ENCODE results near the gene AGPAT1.
"Not testable (repeated sequence)": the region's sequence is repeated elsewhere in the genome, so short reads cannot be mapped to it uniquely, and the experiment has no call there.

AGPAT1 gene, protein sequence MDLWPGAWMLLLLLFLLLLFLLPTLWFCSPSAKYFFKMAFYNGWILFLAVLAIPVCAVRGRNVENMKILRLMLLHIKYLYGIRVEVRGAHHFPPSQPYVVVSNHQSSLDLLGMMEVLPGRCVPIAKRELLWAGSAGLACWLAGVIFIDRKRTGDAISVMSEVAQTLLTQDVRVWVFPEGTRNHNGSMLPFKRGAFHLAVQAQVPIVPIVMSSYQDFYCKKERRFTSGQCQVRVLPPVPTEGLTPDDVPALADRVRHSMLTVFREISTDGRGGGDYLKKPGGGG

DNA sequence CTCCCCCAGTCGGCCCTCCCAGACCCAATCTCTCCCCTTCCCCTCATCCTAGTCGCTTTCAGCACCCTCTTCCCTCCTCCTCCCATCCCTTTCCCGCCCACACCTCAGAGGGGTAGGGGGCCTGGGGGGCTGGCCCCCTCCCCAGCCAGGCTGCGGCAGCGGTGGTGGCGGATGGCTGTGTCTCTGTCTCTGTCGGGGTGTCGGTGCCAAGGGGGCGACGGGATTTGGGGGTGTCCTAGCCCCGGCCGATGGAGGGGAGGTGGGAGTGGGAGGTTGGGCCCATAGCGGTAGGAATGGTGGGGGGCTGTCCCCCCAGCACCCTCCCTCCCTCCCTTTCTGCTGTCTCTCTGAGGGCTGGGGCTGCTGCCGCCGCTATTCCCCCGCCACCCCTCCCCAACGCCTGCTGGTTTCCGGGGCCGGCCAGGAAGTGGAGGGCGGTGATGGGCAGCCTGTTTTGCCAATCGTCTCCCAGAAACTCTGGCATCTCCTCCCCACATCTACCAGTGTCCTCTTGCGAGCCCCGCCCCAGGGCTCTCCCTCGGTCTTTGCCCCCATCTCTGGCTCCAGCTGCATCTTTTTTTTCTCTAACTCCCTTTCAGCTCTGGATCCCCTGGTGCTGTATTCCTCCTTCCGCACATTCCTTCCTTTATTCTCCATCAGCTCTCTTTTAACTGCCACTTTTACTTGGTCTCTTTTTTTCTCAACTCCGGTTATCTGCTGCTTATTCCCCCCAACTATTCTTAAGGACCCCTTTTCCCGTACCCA, at the start of gene AGPAT1:
AGPAT1 (minus strand) TSS at position 374 of the 765 bp plus-strand sequence. CDS start 4,588 bp downstream, outside the sequence.
- peak within 1 kb of the TSS; percentile 83 for H3K4me3 Mint-ChIP-seq
- H3K27ac Mint-ChIP-seq, result peak within 1 kb of the TSS; percentile 91
- H3K9me3 Mint-ChIP-seq, result no peaks in the 10 kb centered on the region
- peak; percentile 91 to 99 for DNase-seq (ENCODE audit: low spot score in 2 of 2)
- H3K4me1 Mint-ChIP-seq, result peaks cover 68% of the 10 kb centered on the region
- peaks cover 35% of the 10 kb centered on the region for H3K36me3 Mint-ChIP-seq
- peak; percentile 69 for ATAC-seq

DNA sequence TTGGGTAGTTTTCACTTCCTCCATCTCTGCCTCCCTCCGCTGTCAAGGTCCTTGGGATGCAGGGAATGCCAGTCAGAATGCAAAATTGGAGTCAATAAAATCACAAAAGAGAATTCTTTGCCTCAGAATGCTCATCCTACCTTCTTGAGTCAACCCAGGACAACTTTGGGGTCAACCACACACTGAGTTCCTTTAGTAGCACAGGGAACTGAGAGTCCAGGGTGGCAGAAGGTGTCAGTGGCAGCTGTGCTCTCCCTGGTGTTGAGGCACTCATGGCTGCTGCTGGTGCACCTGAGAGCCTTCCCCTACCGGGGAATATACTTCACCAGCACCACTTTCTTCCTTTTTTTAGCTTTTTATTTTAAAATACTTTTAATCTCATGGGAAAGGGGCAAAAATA, 48.8 kb upstream of the AGPAT1 start:
- DNase-seq (ENCODE audit: low spot score in 2 of 2) (no peak), ATAC-seq (no peak)
- Mint-ChIP-seq H3K36me3 (no peaks in the 10 kb centered on the region), H3K27ac (no peak overlapping the region), H3K9me3 (no peaks in the 10 kb centered on the region), H3K4me3 (no peak overlapping the region), H3K4me1 (peaks cover 7% of the 10 kb centered on the region)

DNA sequence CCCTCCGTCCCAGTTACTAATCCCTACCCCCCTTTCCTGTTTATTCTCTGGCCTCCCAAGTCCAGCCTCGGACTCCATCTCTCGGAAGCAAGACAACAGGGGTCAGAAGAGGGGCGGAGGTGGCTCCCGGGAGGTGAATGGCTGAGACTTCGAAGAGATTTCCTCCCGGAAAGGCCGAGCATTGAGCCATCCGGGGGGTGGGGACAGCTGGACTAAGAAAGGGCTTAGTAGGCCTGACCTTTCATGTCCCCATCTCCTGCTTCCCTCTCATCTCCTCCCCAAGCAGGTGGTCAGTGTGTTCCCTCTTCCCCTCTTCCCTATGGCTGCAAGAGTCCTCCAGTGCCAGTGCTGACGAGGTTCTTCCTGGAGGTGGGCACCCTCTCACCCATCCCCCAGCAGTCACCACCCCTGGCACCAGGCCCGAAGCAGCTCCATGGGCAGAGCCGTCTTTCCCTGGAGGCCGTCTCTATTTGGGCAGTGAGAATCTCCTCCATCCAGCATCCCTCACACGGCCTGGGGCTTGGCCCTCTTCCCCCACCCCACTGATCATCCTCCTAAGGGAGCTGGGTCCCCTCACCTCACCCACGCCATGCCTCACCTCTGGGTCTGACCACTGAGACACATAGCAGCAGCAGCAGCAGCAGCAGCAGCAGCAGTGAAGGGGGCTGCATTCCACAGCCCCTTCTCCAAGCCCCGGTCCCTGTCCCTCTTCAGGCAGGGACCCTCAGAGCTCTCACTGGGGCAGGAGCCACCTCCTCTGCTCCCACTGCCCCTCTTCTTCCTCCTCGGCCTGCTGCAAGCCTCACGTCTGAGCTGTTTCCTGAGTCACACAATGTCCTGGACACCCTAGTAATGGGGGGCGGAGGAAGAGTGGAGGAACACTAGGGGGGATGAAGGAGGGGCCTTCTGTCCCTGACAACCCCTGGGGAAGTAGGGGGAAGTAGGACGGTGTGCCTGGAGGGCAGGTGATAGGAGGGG, 47.7 kb upstream of the AGPAT1 start, which contains the start of gene NOTCH4:
NOTCH4 (minus strand) TSS at position 810 of the 978 bp plus-strand sequence; CDS start at position 671, 139 bp downstream.
- Mint-ChIP-seq H3K36me3 (no peaks in the 10 kb centered on the region), H3K4me1 (peaks cover 7% of the 10 kb centered on the region), H3K9me3 (no peaks in the 10 kb centered on the region), H3K4me3 (no peak within 1 kb of the TSS), H3K27ac (peak within 1 kb of the TSS; percentile 82)
- DNase-seq (ENCODE audit: low spot score in 2 of 2) (no peak), ATAC-seq (no peak)

DNA sequence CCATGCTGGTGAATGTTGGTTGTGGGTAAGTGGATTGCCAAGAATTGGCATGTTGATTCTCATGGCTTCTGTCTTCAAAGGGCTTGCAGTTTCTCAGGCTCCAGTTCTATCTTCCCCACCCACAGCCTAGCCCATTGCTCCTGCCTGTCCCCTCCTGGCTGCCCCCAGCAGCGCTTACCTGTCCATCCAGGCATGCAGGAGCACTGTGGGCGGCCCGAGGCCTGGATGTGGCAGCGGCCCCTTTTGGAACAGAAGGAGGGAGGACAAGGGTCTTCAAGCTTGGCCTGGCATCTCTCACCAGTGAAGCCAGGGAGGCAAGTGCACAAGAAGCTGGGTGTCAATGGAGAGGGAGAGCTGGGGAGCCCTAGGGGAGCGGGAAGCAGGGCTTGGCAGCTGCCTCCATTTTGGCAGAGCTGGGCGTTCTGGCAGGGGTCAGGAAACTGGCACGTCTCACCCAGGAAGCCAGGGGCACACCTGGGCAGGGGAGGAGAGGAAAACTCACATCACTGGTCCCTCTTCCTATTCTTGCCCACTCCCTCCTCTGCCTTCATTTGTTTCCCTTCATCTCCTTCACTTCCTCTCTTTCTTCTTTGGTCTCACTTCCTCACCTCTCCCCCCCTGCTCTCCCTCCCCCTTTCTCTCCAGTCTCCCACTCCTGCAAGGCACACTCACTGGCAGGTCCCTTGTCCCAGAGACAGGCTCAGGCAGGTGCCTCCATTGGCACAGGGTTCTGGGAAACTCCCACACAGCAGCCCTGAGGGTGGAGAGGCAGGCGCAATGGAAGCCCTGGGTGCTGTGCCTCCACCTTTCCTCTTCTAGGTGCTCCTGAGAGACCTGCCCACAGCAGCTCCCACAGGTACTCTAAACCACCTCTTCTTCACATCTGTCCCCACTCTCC, 46.7 kb upstream of the AGPAT1 start:
- H3K4me1 Mint-ChIP-seq, result peaks cover 7% of the 10 kb centered on the region
- H3K4me3 Mint-ChIP-seq, result no peak overlapping the region

DNA sequence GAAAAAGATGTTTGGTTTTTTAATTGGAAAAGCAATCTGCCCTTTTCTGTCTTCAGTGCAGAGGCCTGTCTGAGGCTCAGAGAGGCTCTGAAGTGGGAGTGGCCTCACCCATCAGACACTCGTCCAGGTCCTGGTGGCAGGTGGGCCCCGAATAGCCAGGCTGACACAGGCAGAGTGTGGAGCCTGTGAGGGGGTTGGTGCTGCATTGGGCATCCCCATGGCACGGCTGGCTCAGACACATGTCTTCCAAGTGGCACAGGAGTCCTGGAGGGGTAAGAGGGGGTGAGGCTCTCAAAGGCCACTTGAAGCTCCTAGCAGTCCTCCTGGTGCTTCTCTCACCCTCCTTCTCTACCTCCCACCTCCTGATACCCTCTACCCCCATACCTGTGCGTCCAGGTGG, 44.1 kb upstream of the AGPAT1 start:
- Mint-ChIP-seq H3K9me3 (no peaks in the 10 kb centered on the region), H3K27ac (peak overlapping the region; percentile 58), H3K36me3 (no peaks in the 10 kb centered on the region), H3K4me1 (peaks cover 7% of the 10 kb centered on the region), H3K4me3 (no peak overlapping the region)
- DNase-seq (ENCODE audit: low spot score in 2 of 2) (no peak), ATAC-seq (no peak)

More for the DNA sequence above, 46.7 kb upstream of the AGPAT1 start:
- Mint-ChIP-seq H3K36me3 (no peaks in the 10 kb centered on the region), H3K27ac (no peak overlapping the region), H3K9me3 (no peaks in the 10 kb centered on the region)
- no peak for ATAC-seq
- DNase-seq (ENCODE audit: low spot score in 2 of 2), result no peak

DNA sequence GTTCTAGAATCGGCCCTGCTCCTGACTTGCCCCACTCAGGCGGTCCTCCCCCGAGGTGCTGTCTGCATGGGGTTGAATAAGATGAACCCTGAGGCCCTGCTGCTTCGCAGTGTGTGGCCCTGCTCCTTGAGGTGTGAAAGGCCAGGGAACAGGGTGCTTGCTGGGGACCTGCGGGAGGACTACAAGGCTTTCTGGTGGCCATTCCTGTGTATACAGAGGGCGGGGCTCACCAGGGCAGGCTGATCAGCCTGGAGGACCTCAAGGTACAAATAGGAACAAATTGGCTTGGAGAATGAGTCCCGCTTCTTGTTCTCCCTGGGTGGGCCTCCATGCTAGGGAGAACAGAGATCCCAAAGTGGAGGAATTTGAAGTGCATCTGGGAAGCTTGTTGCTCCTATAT, 42.3 kb upstream of the AGPAT1 start:
- Mint-ChIP-seq H3K4me1 (no peaks in the 10 kb centered on the region), H3K27ac (no peak overlapping the region), H3K9me3 (no peaks in the 10 kb centered on the region), H3K36me3 (no peaks in the 10 kb centered on the region), H3K4me3 (no peak overlapping the region)
- no peak for DNase-seq (ENCODE audit: low spot score in 2 of 2)
- ATAC-seq, result no peak

DNA sequence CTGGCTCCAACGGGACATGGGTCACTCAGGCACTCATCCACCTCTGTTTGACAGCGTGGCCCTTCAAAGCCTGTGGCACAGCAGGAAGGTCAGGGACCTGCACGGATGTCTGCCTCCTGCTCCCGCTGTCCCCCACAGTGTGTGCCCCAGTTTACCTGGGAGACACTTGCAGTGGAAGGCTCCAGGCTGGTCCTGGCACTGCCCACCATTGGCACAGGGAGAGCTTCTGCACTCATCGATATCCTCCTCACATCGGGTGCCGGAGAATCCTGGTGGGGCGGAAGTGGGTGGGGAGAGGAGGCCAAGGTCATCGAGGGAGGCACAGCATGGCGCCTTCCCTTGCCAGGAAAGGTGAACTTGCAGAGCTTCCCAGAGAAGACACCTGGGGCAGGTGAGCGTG, 41.1 kb upstream of the AGPAT1 start:
- Mint-ChIP-seq H3K9me3 (no peaks in the 10 kb centered on the region), H3K4me3 (no peak overlapping the region), H3K27ac (no peak overlapping the region), H3K36me3 (no peaks in the 10 kb centered on the region), H3K4me1 (no peaks in the 10 kb centered on the region)
- DNase-seq (ENCODE audit: low spot score in 2 of 2) (no peak), ATAC-seq (no peak)

DNA sequence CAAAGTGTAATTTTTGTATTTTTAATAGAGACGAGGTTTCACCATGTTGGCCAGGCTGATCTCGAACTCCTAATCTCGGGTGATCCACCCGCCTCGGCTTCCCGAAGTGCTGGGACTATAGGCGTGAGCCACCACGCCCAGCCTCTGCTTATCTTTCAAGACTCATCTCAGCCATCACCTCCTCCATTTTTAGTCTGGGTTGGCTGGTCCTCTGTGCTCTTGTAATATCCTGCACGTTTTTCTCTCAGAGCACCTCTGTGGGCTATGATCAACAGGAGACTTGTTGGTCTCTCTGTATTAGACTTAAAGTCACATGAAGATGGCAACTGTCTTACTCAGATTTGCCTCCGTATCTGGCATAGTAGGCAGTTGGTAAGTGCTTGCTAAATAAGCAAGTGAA, 40.4 kb upstream of the AGPAT1 start:
- Mint-ChIP-seq H3K36me3 (no peaks in the 10 kb centered on the region), H3K27ac (no peak overlapping the region), H3K9me3 (no peaks in the 10 kb centered on the region), H3K4me1 (no peaks in the 10 kb centered on the region), H3K4me3 (no peak overlapping the region)
- ATAC-seq (no peak), DNase-seq (ENCODE audit: low spot score in 2 of 2) (no peak)

DNA sequence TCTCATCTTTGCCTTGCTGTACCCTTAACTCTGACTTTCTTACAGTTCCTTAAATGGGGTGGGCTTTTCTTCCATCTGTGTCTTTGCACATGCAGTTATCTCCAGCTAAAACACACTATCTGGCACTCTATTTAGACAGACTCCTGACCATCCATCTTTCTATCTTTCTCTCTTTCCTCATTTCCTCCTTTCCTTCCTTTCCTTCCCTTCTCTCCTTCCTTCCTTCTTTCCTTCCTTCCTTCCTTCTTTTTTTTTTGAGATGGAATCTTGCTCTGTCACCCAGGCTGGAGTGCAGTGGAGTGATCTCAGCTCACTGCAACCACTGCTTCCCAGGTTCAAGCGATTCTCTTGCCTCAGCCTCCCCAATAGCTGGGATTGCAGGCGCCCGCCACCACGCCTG, 39.7 kb upstream of the AGPAT1 start:
- Mint-ChIP-seq H3K27ac (no peak overlapping the region), H3K36me3 (no peaks in the 10 kb centered on the region), H3K4me3 (no peak overlapping the region), H3K9me3 (no peaks in the 10 kb centered on the region), H3K4me1 (no peaks in the 10 kb centered on the region)
- ATAC-seq, result no peak
- DNase-seq (ENCODE audit: low spot score in 2 of 2), result no peak

DNA sequence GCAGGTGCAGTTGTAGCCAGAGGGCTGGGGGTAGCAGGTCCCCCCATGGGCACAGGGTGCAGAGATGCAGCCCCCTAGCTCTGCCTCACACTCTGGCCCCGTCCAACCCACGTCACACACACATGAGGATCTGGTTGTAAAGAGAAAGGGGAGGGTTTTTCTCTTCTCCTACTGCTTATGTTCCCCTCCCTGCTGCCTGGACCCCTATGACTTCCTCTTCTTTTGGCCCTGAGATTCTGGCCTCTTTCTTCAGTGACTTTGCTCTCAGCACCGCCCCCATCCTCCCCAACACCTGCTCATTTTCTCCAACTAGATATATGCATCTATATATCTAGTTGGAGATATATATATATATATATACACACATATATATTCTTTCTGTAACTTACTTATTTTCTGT, 38.2 kb upstream of the AGPAT1 start:
- Mint-ChIP-seq H3K4me3 (no peak overlapping the region), H3K4me1 (no peaks in the 10 kb centered on the region), H3K27ac (no peak overlapping the region), H3K9me3 (no peaks in the 10 kb centered on the region), H3K36me3 (no peaks in the 10 kb centered on the region)
- ATAC-seq (no peak), DNase-seq (ENCODE audit: low spot score in 2 of 2) (no peak)

DNA sequence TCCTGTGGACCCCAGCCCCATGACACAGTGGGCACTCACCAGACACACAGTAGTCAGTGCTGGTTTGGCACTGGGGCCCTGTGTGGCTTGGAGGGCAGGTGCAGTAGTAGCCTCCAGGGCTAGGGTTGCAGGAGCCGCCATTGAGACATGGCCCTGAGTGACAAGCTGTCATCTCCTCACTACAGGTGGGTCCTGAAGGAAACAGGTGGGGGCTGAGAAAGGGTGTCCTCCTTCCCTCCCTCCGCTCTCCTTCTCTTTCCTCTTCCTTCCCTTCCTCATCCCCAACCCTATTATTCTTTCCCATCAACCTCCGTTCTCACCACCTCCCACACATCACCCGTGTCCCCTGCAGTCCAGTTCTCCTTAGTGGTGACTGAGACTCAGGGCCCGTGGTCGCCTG, 37.8 kb upstream of the AGPAT1 start:
- Mint-ChIP-seq H3K4me3 (no peak overlapping the region), H3K27ac (no peak overlapping the region), H3K4me1 (no peaks in the 10 kb centered on the region), H3K9me3 (no peaks in the 10 kb centered on the region), H3K36me3 (no peaks in the 10 kb centered on the region)
- DNase-seq (ENCODE audit: low spot score in 2 of 2), result no peak
- ATAC-seq, result no peak

DNA sequence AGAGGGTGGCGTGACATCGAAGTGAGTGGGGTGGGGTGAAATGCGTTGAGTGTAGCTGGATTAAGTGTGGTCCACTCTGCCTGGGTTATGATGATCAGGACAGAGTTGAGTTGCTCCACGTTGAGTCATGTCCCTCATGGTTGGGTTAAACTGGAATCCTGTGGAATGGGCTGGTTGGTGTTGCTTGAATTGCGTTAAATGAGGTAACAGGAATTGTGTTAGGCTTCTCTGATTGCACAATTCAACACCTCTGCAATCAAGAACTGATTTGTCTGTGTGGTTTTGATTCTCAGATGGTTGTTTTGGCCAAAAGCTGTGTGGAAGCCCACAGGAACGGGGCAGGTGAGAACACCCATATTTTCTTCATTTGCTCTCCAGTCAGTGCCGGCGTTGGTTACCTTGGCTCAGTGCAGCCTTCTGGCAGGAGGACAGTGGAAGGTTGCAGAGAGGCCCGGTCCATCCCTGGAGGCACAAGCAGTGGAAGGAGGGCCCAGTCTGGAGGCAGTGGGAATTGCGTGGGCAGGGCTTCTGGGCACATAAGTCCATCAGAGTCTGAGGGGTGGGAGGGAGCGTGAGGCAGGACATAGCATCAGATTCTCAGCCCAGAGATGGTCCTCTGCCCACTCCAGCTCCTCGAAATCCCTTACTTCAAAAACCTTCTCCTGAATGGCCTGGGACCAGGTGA, 36.3 kb upstream of the AGPAT1 start:
- no peak for DNase-seq (ENCODE audit: low spot score in 2 of 2)
- no peaks in the 10 kb centered on the region for H3K4me1 Mint-ChIP-seq
- H3K36me3 Mint-ChIP-seq, result no peaks in the 10 kb centered on the region
- H3K9me3 Mint-ChIP-seq, result no peaks in the 10 kb centered on the region
- peak overlapping the region; percentile 32 for H3K27ac Mint-ChIP-seq
- ATAC-seq, result peak; percentile 26
- H3K4me3 Mint-ChIP-seq, result no peak overlapping the region

DNA sequence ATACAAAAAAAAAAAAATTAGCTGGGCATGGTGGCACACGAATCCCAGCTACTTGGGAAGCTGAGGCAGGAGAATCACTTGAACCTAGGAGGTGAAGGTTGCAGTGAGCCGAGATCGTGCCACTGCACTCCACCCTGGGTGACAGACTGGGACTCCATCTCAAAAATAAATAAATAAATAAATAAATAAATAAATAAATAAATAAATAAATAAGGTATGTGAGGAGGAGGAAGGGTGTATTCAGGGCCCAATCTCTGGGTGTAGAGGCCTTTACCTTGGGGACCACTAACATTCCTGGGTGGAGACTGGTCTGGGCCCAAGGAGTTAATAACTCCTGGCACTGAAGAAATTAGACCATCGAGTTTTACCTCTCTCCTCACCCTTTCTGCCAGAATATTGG, 35.5 kb upstream of the AGPAT1 start:
- ATAC-seq; H3K36me3 Mint-ChIP-seq; DNase-seq (ENCODE audit: low spot score in 2 of 2); H3K4me1 Mint-ChIP-seq; H3K9me3 Mint-ChIP-seq; H3K4me3 Mint-ChIP-seq; H3K27ac Mint-ChIP-seq: not testable (repeated sequence)

DNA sequence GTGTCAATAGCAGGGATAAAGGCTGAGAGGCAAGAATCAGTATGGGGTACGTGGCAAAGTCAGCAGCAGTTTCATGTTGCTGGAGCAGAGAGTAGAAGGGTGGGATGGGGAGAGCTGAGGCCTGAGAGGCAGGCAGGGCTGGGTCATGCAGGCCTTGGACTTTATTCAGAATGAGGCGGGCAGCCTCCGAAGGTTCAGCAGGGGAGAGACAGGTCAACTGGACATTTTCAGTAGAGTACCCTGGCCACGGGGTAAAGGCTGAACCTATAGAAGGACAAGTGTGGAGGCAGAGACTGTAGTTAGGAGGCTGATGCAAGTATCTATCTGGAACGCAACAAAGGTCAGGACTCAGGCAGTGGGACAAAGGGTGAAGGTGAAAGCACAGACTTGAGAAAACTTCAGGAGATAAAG, 34.3 kb upstream of the AGPAT1 start:
- Mint-ChIP-seq H3K9me3 (no peaks in the 10 kb centered on the region), H3K36me3 (no peaks in the 10 kb centered on the region), H3K4me1 (no peaks in the 10 kb centered on the region), H3K4me3 (no peak overlapping the region), H3K27ac (no peak overlapping the region)
- DNase-seq (ENCODE audit: low spot score in 2 of 2) (no peak), ATAC-seq (no peak)
